Stimulated activated CD4-positive, alpha-beta T cell treated with anti-CD3 and anti-CD28 coated beads, Interleukin-4, amount 100 ng/mL, for 48 hours (primary cell): ENCODE measurements around the gene EEF1E1.

Source experiments
- DNase-seq, 2 donors: peaks; one replicate each; pipeline ENCODE4 v3.0.0-alpha.2; 2020; ENCODE audit warnings: low read depth in 2 of 2

Gene EEF1E1

GRCh38 chr6:8087870-8088754, 14.2 kb downstream of the EEF1E1 start:
- no peak for DNase-seq

- DNase-seq, result no peak
These were observed 15.5 kb downstream of the EEF1E1 start for GRCh38 chr6:8086755-8087306.

- no peak for DNase-seq
These were observed 17.3 kb downstream of the EEF1E1 start for GRCh38 chr6:8085053-8085511.

GRCh38 chr6:8084586-8084985, 17.8 kb downstream of the EEF1E1 start:
- DNase-seq, result no peak

- no peak for DNase-seq
These were observed 19.1 kb downstream of the EEF1E1 start for GRCh38 chr6:8082954-8083858.

GRCh38 chr6:8082572-8082953, 19.8 kb downstream of the EEF1E1 start:
- DNase-seq, result no peak

GRCh38 chr6:8080362-8081151, 21.8 kb downstream of the EEF1E1 start:
- DNase-seq, result no peak

GRCh38 chr6:8079126-8079525, 23.2 kb downstream of the EEF1E1 start:
- no peak for DNase-seq

- no peak for DNase-seq
These were observed 24.4 kb downstream of the EEF1E1 start for GRCh38 chr6:8077991-8078390.

- no peak for DNase-seq
These were observed 26.6 kb downstream of the EEF1E1 start for GRCh38 chr6:8075704-8076103.

GRCh38 chr6:8075185-8075584, 27.2 kb downstream of the EEF1E1 start:
- no peak for DNase-seq

GRCh38 chr6:8074213-8074612, 28.1 kb downstream of the EEF1E1 start:
- DNase-seq, result no peak

- DNase-seq, result no peak
These were observed 28.6 kb downstream of the EEF1E1 start for GRCh38 chr6:8073758-8074157.

GRCh38 chr6:8070718-8071117, 31.6 kb downstream of the EEF1E1 start:
- DNase-seq, result no peak

- no peak for DNase-seq
These were observed 32.6 kb downstream of the EEF1E1 start for GRCh38 chr6:8069631-8070284.

- no peak for DNase-seq
These were observed 33.2 kb downstream of the EEF1E1 start for GRCh38 chr6:8069151-8069550.

- DNase-seq, result no peak
These were observed 36.2 kb downstream of the EEF1E1 start for GRCh38 chr6:8066108-8066507.

- DNase-seq, result peak in 1 of 2 donors; percentile 18
These were observed 36.8 kb downstream of the EEF1E1 start for GRCh38 chr6:8065519-8065911.

GRCh38 chr6:8064638-8065518, 37.5 kb downstream of the EEF1E1 start:
- DNase-seq, result no peak
